T47D (cell line): ENCODE measurements around the gene GEMIN2.
"Not testable (repeated sequence)": the region's sequence is repeated elsewhere in the genome, so short reads cannot be mapped to it uniquely, and the experiment has no call there.

Experiments used
- DNase-seq, 2 experiments: peaks; one replicate each; pipeline versions ENCODE4 v3.0.0 to v3.0.0-alpha.2; 2011 to 2012; ENCODE audit warnings: low read depth in 1 of 2, low spot score in 1 of 2
- JUND ChIP-seq: IDR thresholded peaks from 2 replicates; pipeline ENCODE4 v1.6.1; 2012; ENCODE audit warnings: low read depth
- in situ Hi-C: cut with HindIII; loops from 2 replicates; pipeline ENCODE4 v1.10.0; 2016; ENCODE audit warnings: low sequenced_read_pairs, low pct_unique_long_range_greater_than_20kb

Gene GEMIN2

GRCh38 chr14:39114073-39114838 lies at the start of gene GEMIN2:
TSS of gene GEMIN2 (plus strand) at chr14:39114323. CDS start at chr14:39114339, 16 bp downstream.
- in situ Hi-C loops: no loop called here
- no peak for TF ChIP-seq JUND
- DNase-seq: peak; percentile 96 to 98

- in situ Hi-C loops, DNase-seq: not testable (repeated sequence)
These were observed 44.8 kb upstream of the GEMIN2 start for GRCh38 chr14:39069169-39069805.

- in situ Hi-C loops: no loop called here
- no peak for TF ChIP-seq JUND
- DNase-seq: no peak
These were observed 44.2 kb upstream of the GEMIN2 start for GRCh38 chr14:39069923-39070322.

- in situ Hi-C loops: no loop called here
- no peak for DNase-seq
- TF ChIP-seq JUND: no peak
These were observed 43.0 kb upstream of the GEMIN2 start for GRCh38 chr14:39071096-39071495.

GRCh38 chr14:39080886-39081285 lies 33.2 kb upstream of the GEMIN2 start:
- no peak for DNase-seq
- no peak for TF ChIP-seq JUND
- in situ Hi-C loops: no loop called here

GRCh38 chr14:39083127-39083526 lies 31.0 kb upstream of the GEMIN2 start:
- in situ Hi-C loops: no loop called here
- TF ChIP-seq JUND: no peak
- no peak for DNase-seq

GRCh38 chr14:39085933-39086332 lies 28.2 kb upstream of the GEMIN2 start:
- no peak for DNase-seq
- TF ChIP-seq JUND: no peak
- in situ Hi-C loops: no loop called here

GRCh38 chr14:39087493-39087892 lies 26.6 kb upstream of the GEMIN2 start:
- DNase-seq: no peak
- in situ Hi-C loops: no loop called here
- TF ChIP-seq JUND: no peak

GRCh38 chr14:39090548-39091111 lies 23.5 kb upstream of the GEMIN2 start:
- in situ Hi-C loops: no loop called here
- no peak for DNase-seq
- no peak for TF ChIP-seq JUND

GRCh38 chr14:39091716-39092115 lies 22.4 kb upstream of the GEMIN2 start:
- in situ Hi-C loops: no loop called here
- DNase-seq: no peak
- no peak for TF ChIP-seq JUND

- DNase-seq: no peak
- TF ChIP-seq JUND: no peak
- in situ Hi-C loops: no loop called here
These were observed 19.6 kb upstream of the GEMIN2 start for GRCh38 chr14:39094515-39094914.

- no peak for TF ChIP-seq JUND
- no peak for DNase-seq
- in situ Hi-C loops: no loop called here
These were observed 17.0 kb upstream of the GEMIN2 start for GRCh38 chr14:39097159-39097558.

- in situ Hi-C loops, DNase-seq: not testable (repeated sequence)
These were observed 14.9 kb upstream of the GEMIN2 start for GRCh38 chr14:39099215-39099614.
